HCT116 (cell line): ENCODE data around the gene S100Z. TPM values are rescaled to one million over a fixed set of nuclear protein-coding genes. Genes with fewer than 3 reads are reported as not detected.

Experiments
- ATAC-seq: fragments of 200-7000 bp; cut with Tn5 transposase; 2 replicates; pipeline ENCODE4 v1.9.1; 2020; ENCODE audit warnings: mild to moderate bottlenecking, moderate library complexity
- BruUV-seq: library from RNA; stranded (reverse); fragments of 400-500 nt; replicated peaks from 2 replicates; lab custom pipeline; 2021; lab: Mats Ljungman, UMichigan
- CTCF ChIA-PET: fragments of 300-600 bp; sonication (Branson Sonifier 250); formaldehyde crosslinking; loops from one replicate; lab custom pipeline; 2021; ENCODE audit warnings: antibody characterized with exemption; lab: Charles Lee
- POLR2A ChIA-PET: fragments of 300-600, 350-600 bp; sonication (Branson Sonifier 250); formaldehyde crosslinking; loops from one replicate; lab custom pipeline; 2021; ENCODE audit warnings: antibody characterized with exemption; lab: Charles Lee
- RAD21 ChIA-PET, 2 experiments: fragments of 300-600 bp; sonication (Branson Sonifier 250); formaldehyde crosslinking; loops; one replicate each; lab custom pipeline; 2023; ENCODE audit warnings: low total read pairs in 2 of 2; ENCODE audit not compliant: uncharacterized antibody in 2 of 2, unreplicated experiment in 2 of 2, low non-redundant PET in 1 of 2; lab: Charles Lee
- DNase-seq: peaks from one replicate; pipeline ENCODE4 v3.0.0-alpha.2; 2010; ENCODE audit warnings: low read depth, low spot score
- H2AFZ ChIP-seq: fragments of 200-600 bp; shearing (Covaris generic), sonication (generic); 2 replicates; pipeline ENCODE4 v1.6.1; 2017; ENCODE audit warnings: low read depth, mixed run types, mixed read lengths, antibody characterized with exemption, low read length; ENCODE audit not compliant: poor library complexity, severe bottlenecking
- H3K27ac ChIP-seq: 2 replicates; pipeline ENCODE4 v1.5.1; 2012; ENCODE audit warnings: low read depth, low read length
- H3K27me3 ChIP-seq: fragments of 200-600 bp; sonication (generic); 2 replicates; pipeline ENCODE4 v1.6.1; 2016; ENCODE audit warnings: mixed run types, low read length, mixed read lengths; ENCODE audit not compliant: insufficient read depth
- H3K36me3 ChIP-seq, 2 experiments: fragments of 200-500 bp in 1 of 2; fragments of 200-600 bp in 1 of 2; sonication (Bioruptor generic) in 1 of 2; sonication (generic) in 1 of 2; 2 replicates each; pipeline versions ENCODE4 v1.5.1 to v1.6.1; 2014 to 2016; ENCODE audit warnings: low read length in 2 of 2, inconsistent platforms in 1 of 2, mixed read lengths in 1 of 2, mixed run types in 1 of 2; ENCODE audit not compliant: insufficient read depth in 2 of 2, control insufficient read depth in 1 of 2
- H3K4me1 ChIP-seq, 2 experiments: fragments of 200-600 bp in 1 of 2; sonication (generic) in 1 of 2; 2 replicates each; pipeline versions ENCODE4 v1.5.1 to v1.6.1; 2012 to 2017; ENCODE audit warnings: low read length in 2 of 2, inconsistent platforms in 1 of 2, mild to moderate bottlenecking in 1 of 2, mixed read lengths in 1 of 2, mixed run types in 1 of 2, moderate library complexity in 1 of 2; ENCODE audit not compliant: insufficient read depth in 2 of 2, control insufficient read depth in 1 of 2
- H3K4me2 ChIP-seq: fragments of 200-600 bp; sonication (generic); 2 replicates; pipeline ENCODE4 v1.6.1; 2017; ENCODE audit warnings: mixed run types, low read length, mixed read lengths
- H3K4me3 ChIP-seq, 2 experiments: fragments of 200-600 bp in 1 of 2; sonication (generic) in 1 of 2; replicated peaks in 1 of 2; 2 replicates each; pipeline ENCODE4 v1.5.1; 2011 to 2016; ENCODE audit warnings: low read length in 2 of 2, control low read depth in 1 of 2, low read depth in 1 of 2, mild to moderate bottlenecking in 1 of 2, mixed read lengths in 1 of 2, mixed run types in 1 of 2
- H3K79me2 ChIP-seq: fragments of 200-600 bp; sonication (generic); 2 replicates; pipeline ENCODE4 v1.6.1; 2017; ENCODE audit warnings: mild to moderate bottlenecking, mixed run types, low read length, moderate library complexity, mixed read lengths; ENCODE audit not compliant: insufficient read depth
- H3K9ac ChIP-seq: fragments of 200-600 bp; sonication (generic); 2 replicates; pipeline ENCODE4 v1.6.1; 2016; ENCODE audit warnings: low read length, mixed read lengths
- H3K9me2 ChIP-seq: fragments of 200-600 bp; sonication (generic), shearing (Covaris generic); 2 replicates; pipeline ENCODE4 v1.6.1; 2017; ENCODE audit warnings: mixed run types, mild to moderate bottlenecking, moderate library complexity; ENCODE audit not compliant: insufficient read depth
- H3K9me3 ChIP-seq, 2 experiments: fragments of 200-500 bp in 1 of 2; fragments of 200-600 bp in 1 of 2; sonication (Bioruptor generic) in 1 of 2; sonication (generic) in 1 of 2; 2 replicates each; pipeline ENCODE4 v1.6.1; 2014 to 2017; ENCODE audit warnings: low read length in 2 of 2, mixed read lengths in 2 of 2, inconsistent platforms in 1 of 2, low read depth in 1 of 2, mild to moderate bottlenecking in 1 of 2, mixed run types in 1 of 2, moderate library complexity in 1 of 2; ENCODE audit not compliant: control insufficient read depth in 1 of 2, insufficient read depth in 1 of 2
- H4K20me1 ChIP-seq: fragments of 200-600 bp; sonication (generic), shearing (Covaris generic); 2 replicates; pipeline ENCODE4 v1.6.1; 2017; ENCODE audit warnings: mixed run types, mild to moderate bottlenecking, moderate library complexity; ENCODE audit not compliant: insufficient read depth
- CEBPB ChIP-seq: IDR thresholded peaks from 2 replicates; pipeline ENCODE4 v1.6.1; 2012; ENCODE audit warnings: low read depth
- ELF1 ChIP-seq: IDR thresholded peaks from 2 replicates; pipeline ENCODE4 v1.6.1; 2012; ENCODE audit warnings: low read depth, borderline replicate concordance
- EZH2 ChIP-seq: fragments of 200-600 bp; sonication (generic); IDR thresholded peaks from 2 replicates; pipeline ENCODE4 v1.6.1; 2017; ENCODE audit warnings: antibody characterized with exemption, mixed run types
- EZH2phosphoT487 ChIP-seq: fragments of 200-600 bp; IDR thresholded peaks from 2 replicates; pipeline ENCODE4 v1.6.1; 2018; ENCODE audit warnings: antibody characterized with exemption, borderline replicate concordance
- JUND ChIP-seq: IDR thresholded peaks from 2 replicates; pipeline ENCODE4 v1.6.1; 2012
- MAX ChIP-seq: IDR thresholded peaks from 2 replicates; pipeline ENCODE4 v1.6.1; 2012
- POLR2A ChIP-seq: IDR thresholded peaks from 2 replicates; pipeline ENCODE4 v1.7.0; 2011; ENCODE audit warnings: borderline replicate concordance; ENCODE audit not compliant: insufficient read depth, insufficient read length; ENCODE audit errors: extremely low read depth
- REST ChIP-seq: IDR thresholded peaks from 2 replicates; pipeline ENCODE4 v1.6.1; 2012; ENCODE audit warnings: low read depth
- SIN3A ChIP-seq: IDR thresholded peaks from 2 replicates; pipeline ENCODE4 v1.6.1; 2012; ENCODE audit warnings: low read depth
- TCF7L2 ChIP-seq: IDR thresholded peaks from 2 replicates; pipeline ENCODE4 v1.7.0; 2011; ENCODE audit warnings: borderline replicate concordance, inconsistent platforms; ENCODE audit not compliant: insufficient read depth, insufficient read length; ENCODE audit errors: extremely low read depth
- YY1 ChIP-seq: IDR thresholded peaks from 2 replicates; pipeline ENCODE4 v1.6.1; 2011; ENCODE audit warnings: low read length, low read depth, moderate library complexity, mild to moderate bottlenecking; ENCODE audit not compliant: insufficient replicate concordance; ENCODE audit errors: extremely low read depth
- ZBTB33 ChIP-seq: IDR thresholded peaks from 2 replicates; pipeline ENCODE4 v1.6.1; 2011; ENCODE audit warnings: mild to moderate bottlenecking, low read length, moderate library complexity; ENCODE audit not compliant: insufficient replicate concordance; ENCODE audit errors: extremely low read depth
- ZNF274 ChIP-seq: fragments of 200-500 bp; sonication (Bioruptor generic); IDR thresholded peaks from 2 replicates; pipeline ENCODE4 v1.6.1; 2014; ENCODE audit warnings: mild to moderate bottlenecking, low read depth, low read length, inconsistent platforms
- intact Hi-C: fragments of 100-400 bp; cut with micrococcal nuclease; formaldehyde crosslinking; loops from 2 replicates; pipeline ENCODE4 v1.10.0; 2022
- total RNA-seq: library from RNA; stranded (reverse); gene quantifications from one replicate; pipeline ENCODE4 v1.2.1, GENCODE V29; 2021; ENCODE audit not compliant: unreplicated experiment

Gene S100Z
- total RNA-seq, 1 experiment from 2014 or later, result not detected

GRCh38 chr5:76918539-76918938 lies 68.7 kb downstream of the S100Z start:
- Histone ChIP-seq H4K20me1 (no peaks in the 10 kb centered on the region), H3K4me1 (no peaks in the 10 kb centered on the region), H3K27ac (no peak overlapping the region), H3K27me3 (no peaks in the 10 kb centered on the region), H3K9ac (no peak overlapping the region), H3K4me3 (no peak overlapping the region), H2AFZ (no peak overlapping the region), H3K9me3 (no peaks in the 10 kb centered on the region), H3K36me3 (no peaks in the 10 kb centered on the region), H3K79me2 (no peaks in the 10 kb centered on the region), H3K4me2 (no peak overlapping the region), H3K9me2 (no peaks in the 10 kb centered on the region)
- intact Hi-C loops, result no loop called here
- ChIA-PET CTCF (no interaction called here), POLR2A (no interaction called here), RAD21 (no interaction called here)
- DNase-seq, result no peak
- no peak for ATAC-seq
- no TSS peak for BruUV-seq
- TF ChIP-seq TCF7L2 (no peak), CEBPB (no peak), YY1 (no peak), EZH2phosphoT487 (no peak), ZNF274 (no peak), ZBTB33 (no peak), MAX (no peak)

GRCh38 chr5:76920491-76920890 lies 70.7 kb downstream of the S100Z start:
- Histone ChIP-seq H3K9me3 (no peaks in the 10 kb centered on the region), H3K4me1 (no peaks in the 10 kb centered on the region), H3K9ac (no peak overlapping the region), H3K27ac (no peak overlapping the region), H2AFZ (no peak overlapping the region), H3K79me2 (no peaks in the 10 kb centered on the region), H3K27me3 (no peaks in the 10 kb centered on the region), H3K9me2 (no peaks in the 10 kb centered on the region), H3K4me3 (no peak overlapping the region), H4K20me1 (no peaks in the 10 kb centered on the region), H3K4me2 (no peak overlapping the region), H3K36me3 (no peaks in the 10 kb centered on the region)
- intact Hi-C loops, result no loop called here
- CTCF ChIA-PET, result no interaction called here
- DNase-seq (no peak), ATAC-seq (no peak)
- BruUV-seq, result no TSS peak
- RAD21 ChIA-PET, result no interaction called here
- POLR2A ChIA-PET, result no interaction called here
- no peak for TF ChIP-seq SIN3A
- TF ChIP-seq JUND, result no peak
- TF ChIP-seq POLR2A, result no peak
- no peak for TF ChIP-seq TCF7L2
- TF ChIP-seq EZH2, result no peak
- TF ChIP-seq YY1, result no peak
- no peak for TF ChIP-seq REST
- no peak for TF ChIP-seq ELF1
